ENCODE measurements around the gene ZNF711.
A peak's percentile ranks its signal among the peaks of the same experiment; 100 is the strongest.
"Not testable (repeated sequence)": the region's sequence is repeated elsewhere in the genome, so short reads cannot be mapped to it uniquely, and the experiment has no call there.

The ZNF711 gene

DNA sequence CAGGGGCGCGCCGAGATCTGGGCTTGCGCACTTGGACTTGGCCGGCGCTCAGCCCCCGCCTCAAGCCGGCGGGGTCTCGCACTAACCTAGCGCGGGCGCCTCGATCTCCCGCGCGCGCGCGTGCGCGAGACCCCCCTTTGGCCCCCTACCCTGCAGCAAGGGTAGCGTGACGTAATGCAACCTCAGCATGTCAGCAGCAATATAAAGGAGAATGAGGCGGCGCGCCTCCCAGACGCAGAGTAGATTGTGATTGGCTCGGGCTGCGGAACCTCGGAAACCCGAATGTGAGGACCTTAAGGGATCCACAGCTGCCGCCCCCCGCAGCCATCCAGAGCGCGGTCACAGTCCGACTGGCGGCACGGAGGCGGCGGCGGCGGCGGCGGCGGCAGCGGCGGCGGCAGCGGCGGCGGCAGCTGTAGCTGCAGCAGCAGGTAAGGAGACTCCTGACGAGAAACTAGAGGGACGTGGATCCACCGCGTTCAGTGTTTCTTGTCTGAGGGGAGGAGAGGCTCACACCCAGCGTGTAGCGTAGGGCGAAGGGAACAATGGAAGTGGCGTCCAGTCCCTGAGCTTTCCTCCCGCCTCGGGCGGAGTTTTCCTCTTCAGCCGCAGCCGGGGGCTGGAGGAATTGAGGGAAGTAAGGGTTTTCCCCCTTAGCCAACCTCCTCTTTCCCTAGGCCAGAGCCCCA is at the start of gene ZNF711, which contains the start of gene SATL1:
Gene ZNF711 (plus strand): TSS at position 231 of the 689 bp plus-strand sequence. CDS start 3,582 bp downstream, outside the sequence.
Gene SATL1 (minus strand): TSS at position 19 of the 689 bp plus-strand sequence. CDS start 134,811 bp downstream, outside the sequence.
- peak; percentile 14 for DNase-seq

DNA sequence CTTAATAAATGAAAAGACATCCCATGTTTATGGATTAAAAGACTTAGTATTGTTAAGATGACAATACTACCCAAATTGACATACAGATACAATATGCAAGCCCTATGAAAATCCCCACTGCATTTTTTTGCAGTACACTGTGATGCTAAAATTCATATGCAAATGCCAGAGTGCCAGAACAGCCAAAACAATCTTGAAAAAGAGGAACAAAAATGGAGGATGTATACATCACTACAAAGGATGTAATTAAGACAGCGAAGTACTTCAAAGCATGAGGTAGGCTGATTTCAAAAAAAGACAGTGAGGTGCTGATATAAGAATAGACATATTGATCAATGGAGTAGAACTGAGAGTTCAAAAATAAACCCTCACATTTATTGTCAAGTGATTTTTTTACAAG is 47.5 kb upstream of the ZNF711 start:
- DNase-seq, result no peak

DNA sequence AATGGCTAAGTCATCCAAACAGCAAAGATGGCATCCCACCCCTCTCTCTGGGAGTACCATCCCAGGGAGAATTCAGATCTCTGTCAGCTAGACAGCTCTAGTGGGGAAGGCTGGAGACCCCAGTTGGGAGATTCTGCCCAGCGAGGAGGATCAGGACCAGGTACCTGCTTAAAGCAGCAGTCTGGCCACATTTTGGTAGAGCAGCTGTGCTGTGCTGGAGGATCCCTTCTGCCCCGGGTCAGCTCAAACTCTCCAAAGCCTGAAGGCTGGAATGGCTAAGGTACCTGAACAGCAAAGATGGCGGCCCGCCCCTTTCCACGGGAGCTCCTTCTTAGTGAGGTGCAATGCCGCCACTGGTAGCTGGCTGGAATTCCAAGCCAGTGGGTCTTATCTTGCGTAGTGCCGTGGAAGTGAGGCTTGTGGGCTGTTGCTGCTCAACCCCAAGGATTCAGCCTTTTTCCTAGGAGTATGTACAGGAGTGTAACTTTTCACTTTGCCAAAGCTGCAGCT is 40.3 kb upstream of the ZNF711 start:
- DNase-seq, result no peak

DNA sequence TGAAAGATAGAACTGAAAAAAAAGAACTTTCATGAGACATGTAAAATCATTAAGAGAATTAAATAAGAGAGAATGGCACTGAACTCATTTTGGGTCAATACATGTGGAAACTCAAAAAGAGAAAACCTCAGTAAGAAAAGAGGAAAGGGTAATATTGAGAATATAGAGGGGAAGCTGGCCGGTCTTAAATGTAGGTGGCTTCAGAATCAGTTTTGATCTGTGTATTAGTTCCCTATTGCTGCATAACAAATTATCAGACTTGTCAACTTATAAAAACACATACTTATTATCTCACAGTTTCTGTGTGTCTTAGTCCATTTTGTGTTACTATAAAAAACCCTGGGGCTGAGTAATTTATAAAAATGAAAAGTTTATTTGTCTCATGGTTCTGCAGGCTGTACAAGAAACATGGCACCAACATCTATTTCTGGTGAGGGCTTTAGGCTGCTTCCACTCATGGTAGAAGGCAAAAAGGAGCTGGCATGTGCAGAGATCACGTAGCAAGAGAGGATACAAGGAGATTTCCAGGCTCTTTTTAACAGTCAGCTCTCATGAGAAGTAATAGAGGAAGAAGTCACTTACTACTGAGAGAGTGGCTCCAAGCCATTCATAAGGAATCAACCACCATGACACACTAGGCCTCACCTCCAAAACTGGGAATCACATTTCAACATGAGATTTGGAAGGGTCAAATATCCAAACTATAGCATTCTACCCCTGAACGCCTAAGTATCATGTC is 29.8 kb upstream of the ZNF711 start:
- no peak for DNase-seq

DNA sequence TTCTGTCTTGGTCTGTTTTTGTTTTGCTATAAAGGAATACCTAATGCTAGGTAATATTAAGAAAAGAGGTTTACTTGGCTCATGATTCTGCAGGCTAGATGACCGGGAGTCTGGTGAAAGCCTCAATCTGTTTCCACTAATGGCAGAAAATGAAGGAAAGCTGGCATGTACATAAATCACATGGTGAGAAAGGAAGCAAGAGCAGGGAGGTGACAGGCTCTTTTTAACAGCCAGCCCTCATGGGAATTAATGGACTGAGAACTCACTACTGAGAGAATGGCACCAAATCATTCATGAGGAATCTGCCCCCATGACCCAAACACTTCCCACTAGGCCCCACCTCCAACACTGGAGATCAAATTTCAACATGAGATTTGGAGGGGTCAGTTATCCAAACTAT is 27.8 kb upstream of the ZNF711 start:
- no peak for DNase-seq

DNA sequence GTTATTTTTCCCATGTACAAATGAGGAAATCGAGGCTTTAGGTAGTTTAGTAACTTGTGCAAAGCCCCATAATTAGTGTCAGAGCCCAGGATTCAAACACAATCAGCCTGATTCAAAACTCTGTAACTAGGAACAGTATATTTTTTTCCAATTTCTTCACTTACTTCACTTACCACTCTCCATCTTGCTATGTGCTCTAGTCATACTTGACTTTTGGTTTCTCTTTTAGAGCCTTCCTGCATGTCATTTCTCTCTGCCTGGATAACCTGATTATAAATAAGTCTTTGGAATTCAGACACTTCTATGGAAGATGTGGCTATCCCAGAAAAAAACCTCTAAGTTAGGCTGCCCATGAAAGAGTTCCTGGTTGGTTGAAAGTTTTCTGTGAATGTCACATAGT is 22.4 kb upstream of the ZNF711 start:
- no peak for DNase-seq

DNA sequence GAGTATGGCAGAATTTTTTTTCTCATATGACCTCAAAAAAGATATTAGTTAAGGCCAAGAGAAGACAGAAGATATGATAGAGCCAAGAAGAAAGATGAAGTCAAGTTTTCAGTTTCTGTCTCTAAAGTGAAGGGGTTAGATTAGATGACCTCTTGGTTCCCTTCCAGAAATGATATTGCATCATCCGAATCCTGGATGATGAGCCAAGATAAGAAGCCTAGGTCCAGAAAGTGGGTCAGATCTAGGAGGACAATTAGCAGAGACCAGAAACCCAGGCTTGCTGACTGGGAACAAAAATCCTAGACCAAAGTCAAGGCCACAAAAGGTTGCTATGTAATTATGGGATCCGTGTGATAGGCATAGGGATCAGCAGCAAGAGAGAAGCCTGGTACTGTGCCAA is 20.4 kb upstream of the ZNF711 start:
- no peak for DNase-seq

DNA sequence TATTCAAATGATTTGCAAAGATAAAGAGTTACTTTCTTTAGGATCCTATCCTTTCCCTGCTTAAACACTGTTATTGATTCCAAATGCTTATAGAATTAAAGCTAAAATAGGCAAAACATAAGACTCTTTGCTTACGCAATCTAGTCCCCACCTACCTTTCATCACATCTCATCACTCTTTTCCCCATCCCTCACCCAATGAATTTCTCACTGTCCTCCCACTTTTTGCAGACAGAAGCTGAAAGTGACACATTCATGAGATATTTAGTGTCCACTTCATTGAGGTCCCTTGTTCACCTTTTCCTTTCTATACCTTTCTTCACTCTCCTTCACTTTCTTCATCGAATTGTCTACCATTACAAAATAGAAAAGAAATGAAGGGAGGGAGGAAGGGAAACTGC is 636 bp upstream of the ZNF711 start:
- no peak for DNase-seq

DNA sequence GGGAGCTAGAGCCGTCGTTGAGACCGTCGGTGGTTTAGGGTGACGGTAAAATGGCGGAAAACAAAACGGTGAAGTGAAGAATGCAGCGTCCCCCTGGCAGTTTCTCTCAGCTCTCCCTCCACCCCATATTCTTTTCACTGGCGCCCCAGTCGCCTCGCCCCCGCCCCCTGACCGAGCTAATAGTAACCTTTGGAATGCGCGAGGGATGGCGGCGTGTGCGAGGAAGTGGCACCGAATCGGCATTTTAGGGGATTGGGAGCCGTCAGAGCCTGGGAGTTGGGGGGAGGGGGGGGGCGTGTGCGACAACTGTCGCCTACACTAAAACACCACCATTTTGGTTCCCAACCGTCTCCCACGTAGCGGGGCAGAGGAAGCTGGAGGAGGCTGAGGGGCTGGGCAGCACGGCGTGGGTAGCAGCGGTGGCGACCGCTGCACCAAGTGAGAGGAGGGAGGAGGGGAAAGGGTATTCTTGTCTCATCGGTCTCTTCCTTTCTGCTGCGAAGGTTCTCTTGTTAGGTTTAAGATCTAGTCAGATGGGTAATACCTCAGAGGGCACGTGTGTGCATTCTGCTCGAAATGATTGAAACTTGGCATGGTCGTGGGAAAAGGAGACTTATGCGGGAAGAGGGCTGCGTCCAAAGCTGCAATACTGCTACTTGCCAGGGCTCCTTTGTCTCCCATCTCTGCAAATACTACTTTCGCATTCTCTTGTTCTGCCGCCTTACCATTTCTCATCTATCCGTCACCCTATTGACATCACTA is 840 bp downstream of the ZNF711 start:
- no peak for DNase-seq

DNA sequence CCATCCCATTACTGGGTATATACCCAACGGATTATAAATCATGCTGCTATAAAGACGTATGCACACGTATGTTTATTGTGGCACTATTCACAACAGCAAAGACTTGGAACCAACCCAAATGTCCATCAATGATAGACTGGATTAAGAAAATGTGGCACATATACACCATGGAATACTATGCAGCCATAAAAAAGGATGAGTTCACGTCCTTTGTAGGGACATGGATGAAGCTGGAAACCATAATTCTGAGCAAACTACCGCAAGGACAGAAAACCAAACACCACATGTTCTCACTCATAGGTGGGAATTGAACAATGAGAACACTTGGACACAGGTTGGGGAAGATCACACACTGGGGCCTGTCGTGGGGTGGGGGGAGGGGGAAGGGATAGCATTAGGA is 41.5 kb downstream of the ZNF711 start:
- not testable (repeated sequence) for DNase-seq

DNA sequence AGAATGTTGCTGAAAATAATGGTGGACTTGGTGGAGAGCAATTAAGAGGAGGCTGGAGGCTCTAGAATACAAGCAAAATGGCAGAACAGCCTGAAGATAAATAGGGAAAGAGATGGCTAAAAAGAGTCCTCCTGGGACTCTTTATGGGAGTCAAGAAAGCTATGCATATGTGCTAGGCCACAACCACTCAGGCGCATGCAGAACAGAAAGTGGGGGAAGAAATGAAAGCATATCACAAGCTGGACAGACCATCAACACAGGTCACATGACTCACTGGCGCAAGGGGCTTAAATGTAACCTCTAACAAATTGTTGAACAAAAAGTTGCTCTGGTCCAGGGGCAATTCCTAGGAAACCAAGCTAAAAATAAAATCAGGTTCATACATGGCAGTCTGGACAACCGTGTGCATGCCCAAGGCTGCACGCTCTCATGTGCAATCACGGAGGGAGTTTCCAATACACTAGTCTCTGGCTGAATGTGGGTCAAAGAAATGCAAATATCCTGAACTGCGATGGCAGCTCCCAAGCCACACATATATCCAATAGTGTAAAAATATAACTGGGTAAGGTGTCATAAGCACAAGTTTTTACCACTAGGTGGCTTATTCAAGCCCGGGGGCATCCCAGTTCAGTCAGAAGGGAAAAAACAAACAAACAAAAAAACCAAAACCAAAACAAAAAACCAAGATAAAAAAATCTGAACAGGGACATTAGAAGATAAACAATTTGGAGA is 45.4 kb downstream of the ZNF711 start:
- no peak for DNase-seq

DNA sequence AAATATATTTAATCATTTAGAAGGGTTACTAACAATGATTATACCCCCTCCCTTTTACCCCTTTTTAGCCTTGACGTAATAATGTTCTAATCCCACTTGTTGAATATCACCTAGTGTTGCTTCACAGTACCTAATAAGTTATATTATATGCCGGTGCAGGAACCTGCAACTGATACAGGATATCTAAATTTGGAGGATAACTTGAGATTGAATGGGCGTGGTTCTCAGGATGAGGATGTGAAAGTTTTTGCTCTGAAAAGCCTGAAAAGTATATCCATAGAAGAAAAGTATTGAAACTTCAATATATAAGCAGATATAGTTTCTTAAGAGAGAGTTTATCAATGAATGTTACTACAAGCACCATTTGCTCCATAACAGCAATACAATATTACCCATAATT is 59.8 kb downstream of the ZNF711 start:
- DNase-seq, result no peak

DNA sequence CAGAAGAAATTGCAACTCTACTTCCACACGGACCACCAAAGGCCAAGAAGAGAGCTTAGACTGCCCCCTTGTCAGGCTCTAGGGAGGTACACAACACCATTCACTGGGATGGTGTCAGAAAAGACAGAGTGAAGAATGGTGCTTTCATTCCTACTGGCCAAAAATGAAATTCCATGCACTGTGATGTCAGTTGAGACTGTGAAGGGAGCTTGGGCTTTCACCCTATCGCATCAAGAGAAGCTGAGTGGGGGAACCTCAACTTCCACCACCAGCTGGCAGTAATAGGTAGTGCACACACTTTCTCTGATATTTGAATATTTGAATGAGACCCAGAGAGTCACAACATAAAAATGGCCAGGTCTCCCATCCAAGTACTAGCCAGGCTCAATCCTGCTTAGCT is 65.9 kb downstream of the ZNF711 start:
- no peak for DNase-seq

DNA sequence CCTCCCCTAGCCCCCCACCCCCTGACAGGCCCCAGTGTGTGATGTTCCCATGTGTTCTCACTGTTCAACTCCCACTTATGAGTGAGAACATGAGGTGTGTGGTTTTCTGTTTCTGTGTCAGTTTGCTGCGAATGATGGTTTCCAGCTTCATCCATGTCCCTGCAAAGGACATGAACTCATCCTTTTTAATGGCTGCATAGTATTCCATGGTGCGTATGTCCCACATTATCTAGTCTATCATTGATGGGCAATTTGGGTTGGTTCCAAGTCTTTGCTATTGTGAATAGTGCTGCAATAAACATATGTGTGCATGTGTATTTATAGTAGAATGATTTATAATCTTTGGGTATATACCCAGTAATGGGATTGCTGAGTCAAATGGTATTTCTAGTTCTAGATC is 67.6 kb downstream of the ZNF711 start:
- not testable (repeated sequence) for DNase-seq

All from 8988T (cell line).